Measurements from ENCODE around the gene WDR20. TPM values are rescaled to one million over a fixed set of nuclear protein-coding genes. Genes with fewer than 3 reads are reported as not detected.
A peak's percentile ranks its signal among the peaks of the same experiment; 100 is the strongest.

WDR20 gene
- total and polyA plus RNA-seq, 2 donors (not counting 1 experiment from before 2014, with no cell fraction given) = 12.4 to 64.0 TPM

GRCh38 chr14:102220031-102220430, 80.3 kb downstream of the WDR20 start:
- Histone ChIP-seq H3K4me2 (replicated peaks; ENCODE audit: low read depth, low read length, poor library complexity, severe bottlenecking) (peak overlapping the region; percentile 56), H3K79me2 (ENCODE audit: control insufficient read depth, insufficient read depth, low read length) (peaks cover 7% of the 10 kb centered on the region), H3K36me3 (replicated peaks in 1 of 2; ENCODE audit: control extremely low read depth in 1 of 2, control insufficient read depth in 1 of 2, extremely low read depth in 1 of 2, insufficient read depth in 2 of 2, low read length in 1 of 2) (peaks cover 0 to 9% of the 10 kb centered on the region in 2 experiments), H3K27me3 (replicated peaks in 1 of 4; ENCODE audit: control extremely low read depth in 1 of 4, control insufficient read depth in 3 of 4, insufficient read depth in 4 of 4, low read length in 3 of 4) (no peaks in the 10 kb centered on the region), H3K4me3 (ENCODE audit: control extremely low read depth in 1 of 5, extremely low read depth in 1 of 5, insufficient read depth in 1 of 5, low read depth in 2 of 5, low read length in 4 of 5) (no peak overlapping the region), H3K9me3 (ENCODE audit: control extremely low read depth in 1 of 3, control insufficient read depth in 2 of 3, insufficient read depth in 1 of 3, low read length in 2 of 3) (peaks cover 0 to 4% (median 0%) of the 10 kb centered on the region in 3 donors), H2AFZ (ENCODE audit: insufficient read depth, low read depth, low read length, poor library complexity, severe bottlenecking) (no peak overlapping the region), H3K27ac (ENCODE audit: low read length in 2 of 2) (no peak overlapping the region), H3K4me1 (ENCODE audit: control insufficient read depth in 2 of 2, insufficient read depth in 2 of 2, low read length in 2 of 2) (peaks cover 7 to 23% of the 10 kb centered on the region in 2 donors), H4K20me1 (ENCODE audit: control insufficient read depth, insufficient read depth, low read length, poor library complexity, severe bottlenecking) (peaks cover 71% of the 10 kb centered on the region), H3K9ac (ENCODE audit: low read length) (no peak overlapping the region)
- ATAC-seq (ENCODE audit: low read depth) = peak; percentile 97
- CTCF ChIA-PET = interaction anchor here (0.6 kb wide), 1 partner anchor 123 kb away, joined by 3 read pairs; no protein-coding TSS in a partner anchor
- POLR2A ChIA-PET = no interaction called here
- intact Hi-C loops (cut with micrococcal nuclease) = no loop called here
- TF ChIP-seq CTCF (IDR thresholded peaks at IDR 0.05) (no peak), EZH2 (IDR thresholded peaks at IDR 0.05; ENCODE audit: borderline replicate concordance, insufficient read depth, low read depth, low read length, poor library complexity, severe bottlenecking) (no peak)
- WGBS (ENCODE audit: insufficient coverage) = 11% methylated on average over 10 of the region's 12 CpGs
- peak; percentile 73 for DNase-seq
- Mint-ChIP-seq H3K4me1 (peaks cover 18% of the 10 kb centered on the region), H3K9me3 (ENCODE audit: insufficient read depth) (no peaks in the 10 kb centered on the region), H3K27ac (peak overlapping the region; percentile 18), H3K27me3 (no peaks in the 10 kb centered on the region), H3K4me3 (peak overlapping the region; percentile 7)

GRCh38 chr14:102221026-102221425, 81.3 kb downstream of the WDR20 start:
- H2AFZ ChIP-seq (ENCODE audit: insufficient read depth, low read depth, low read length, poor library complexity, severe bottlenecking) = no peak overlapping the region
- ChIA-PET POLR2A (no interaction called here), CTCF (interaction anchor here (1.3 kb wide), 1 partner anchor 17 kb away, joined by 3 read pairs; no protein-coding TSS in a partner anchor)
- intact Hi-C loops (cut with micrococcal nuclease) = no loop called here
- H3K27ac ChIP-seq (ENCODE audit: low read length in 2 of 2) = no peak overlapping the region
- no peak for DNase-seq
- H3K4me3 ChIP-seq (ENCODE audit: control extremely low read depth in 1 of 5, extremely low read depth in 1 of 5, insufficient read depth in 1 of 5, low read depth in 2 of 5, low read length in 4 of 5) = no peak overlapping the region
- no peak overlapping the region for H3K4me3 Mint-ChIP-seq
- no peak overlapping the region for H3K4me2 ChIP-seq (replicated peaks; ENCODE audit: low read depth, low read length, poor library complexity, severe bottlenecking)
- H3K27me3 ChIP-seq (replicated peaks in 1 of 4; ENCODE audit: control extremely low read depth in 1 of 4, control insufficient read depth in 3 of 4, insufficient read depth in 4 of 4, low read length in 3 of 4) = no peaks in the 10 kb centered on the region
- 96% methylated on average over 4 of the region's 7 CpGs for whole genome bisulfite sequencing (ENCODE audit: insufficient coverage)
- H3K9me3 Mint-ChIP-seq (ENCODE audit: insufficient read depth) = no peaks in the 10 kb centered on the region
- H3K27me3 Mint-ChIP-seq = no peaks in the 10 kb centered on the region
- peaks cover 7 to 23% of the 10 kb centered on the region in 2 donors for H3K4me1 ChIP-seq (ENCODE audit: control insufficient read depth in 2 of 2, insufficient read depth in 2 of 2, low read length in 2 of 2)
- H3K79me2 ChIP-seq (ENCODE audit: control insufficient read depth, insufficient read depth, low read length) = peaks cover 7% of the 10 kb centered on the region
- ATAC-seq (ENCODE audit: low read depth) = no peak
- TF ChIP-seq EZH2 (IDR thresholded peaks at IDR 0.05; ENCODE audit: borderline replicate concordance, insufficient read depth, low read depth, low read length, poor library complexity, severe bottlenecking) (no peak), CTCF (IDR thresholded peaks at IDR 0.05) (no peak)
- H3K9ac ChIP-seq (ENCODE audit: low read length) = no peak overlapping the region
- peaks cover 0 to 4% (median 0%) of the 10 kb centered on the region in 3 donors for H3K9me3 ChIP-seq (ENCODE audit: control extremely low read depth in 1 of 3, control insufficient read depth in 2 of 3, insufficient read depth in 1 of 3, low read length in 2 of 3)
- peaks cover 18% of the 10 kb centered on the region for H3K4me1 Mint-ChIP-seq
- H4K20me1 ChIP-seq (ENCODE audit: control insufficient read depth, insufficient read depth, low read length, poor library complexity, severe bottlenecking) = peaks cover 61% of the 10 kb centered on the region
- H3K36me3 ChIP-seq (replicated peaks in 1 of 2; ENCODE audit: control extremely low read depth in 1 of 2, control insufficient read depth in 1 of 2, extremely low read depth in 1 of 2, insufficient read depth in 2 of 2, low read length in 1 of 2) = peaks cover 0 to 9% of the 10 kb centered on the region in 2 experiments
- H3K27ac Mint-ChIP-seq = no peak overlapping the region
